ENCODE results near the gene PNPLA6.

The PNPLA6 gene

DNA sequence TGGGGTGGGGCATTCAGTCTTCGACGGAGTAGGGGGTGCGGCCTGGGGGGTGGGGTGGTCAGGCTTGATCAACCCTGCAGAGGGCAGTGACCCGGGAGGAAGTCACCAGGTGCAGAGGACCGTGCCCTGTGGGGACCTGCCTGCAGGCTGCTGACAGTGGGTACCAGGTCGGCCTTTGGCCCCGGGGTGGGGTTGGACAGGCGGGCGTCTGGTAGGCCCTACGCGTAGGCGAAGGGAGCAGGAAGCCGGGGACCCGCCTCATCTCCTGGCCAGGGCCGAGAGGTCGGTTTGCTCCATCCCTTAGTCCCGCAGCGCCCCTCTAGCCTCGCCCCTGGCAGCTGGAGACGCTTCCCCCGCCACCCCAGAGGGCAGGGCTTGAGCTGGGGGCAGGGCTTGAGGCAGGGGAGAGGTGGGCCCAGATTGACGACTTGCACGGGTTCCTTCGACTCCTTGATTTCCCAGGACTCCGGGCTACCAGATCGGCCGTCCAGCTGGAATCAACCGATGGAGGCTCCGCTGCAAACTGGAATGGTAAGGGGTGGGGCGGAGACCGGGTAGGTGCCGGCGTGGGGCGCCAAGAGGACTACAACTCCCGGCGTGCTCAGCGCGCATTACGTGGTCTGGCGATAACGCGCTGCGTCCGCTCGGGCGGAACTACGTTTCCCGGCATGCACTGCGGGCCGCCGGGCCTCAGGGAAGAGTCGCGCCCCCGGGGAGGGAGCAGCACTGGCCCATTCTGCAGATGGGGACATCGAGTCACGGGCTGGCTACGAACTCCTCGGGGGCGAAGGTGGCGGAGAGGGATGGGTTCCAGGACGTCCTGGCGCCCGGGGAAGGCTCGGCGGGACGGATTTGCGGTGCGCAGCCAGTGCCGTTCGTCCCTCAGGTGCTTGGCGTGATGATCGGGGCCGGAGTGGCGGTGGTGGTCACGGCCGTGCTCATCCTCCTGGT lies at the start of gene PNPLA6:
PNPLA6 (plus strand) TSS at position 671 of the 951 bp plus-strand sequence; CDS start at position 743, 72 bp downstream.
- peak within 1 kb of the TSS; percentile 94 for H3K4me3 ChIP-seq (ENCODE audit: low read length)
- H3K27me3 ChIP-seq (ENCODE audit: insufficient read depth, low read length): no peaks in the 10 kb centered on the region
- H3K9ac ChIP-seq (ENCODE audit: low read depth, low read length): peak within 1 kb of the TSS; percentile 79
- no peaks in the 10 kb centered on the region for H3K4me1 ChIP-seq (ENCODE audit: insufficient read depth, low read length)
- H3K27ac ChIP-seq (ENCODE audit: low read length): peak within 1 kb of the TSS; percentile 72
- H3K9me3 ChIP-seq (ENCODE audit: insufficient read depth, low read depth, low read length): no peaks in the 10 kb centered on the region
- peaks cover 27% of the 10 kb centered on the region for H3K36me3 ChIP-seq (ENCODE audit: insufficient read depth, low read depth, low read length)

- no peaks in the 10 kb centered on the region for H3K9me3 ChIP-seq (ENCODE audit: insufficient read depth, low read depth, low read length)
Observed at GRCh38 chr19:7486923-7487322, 48.6 kb upstream of the PNPLA6 start.

DNA sequence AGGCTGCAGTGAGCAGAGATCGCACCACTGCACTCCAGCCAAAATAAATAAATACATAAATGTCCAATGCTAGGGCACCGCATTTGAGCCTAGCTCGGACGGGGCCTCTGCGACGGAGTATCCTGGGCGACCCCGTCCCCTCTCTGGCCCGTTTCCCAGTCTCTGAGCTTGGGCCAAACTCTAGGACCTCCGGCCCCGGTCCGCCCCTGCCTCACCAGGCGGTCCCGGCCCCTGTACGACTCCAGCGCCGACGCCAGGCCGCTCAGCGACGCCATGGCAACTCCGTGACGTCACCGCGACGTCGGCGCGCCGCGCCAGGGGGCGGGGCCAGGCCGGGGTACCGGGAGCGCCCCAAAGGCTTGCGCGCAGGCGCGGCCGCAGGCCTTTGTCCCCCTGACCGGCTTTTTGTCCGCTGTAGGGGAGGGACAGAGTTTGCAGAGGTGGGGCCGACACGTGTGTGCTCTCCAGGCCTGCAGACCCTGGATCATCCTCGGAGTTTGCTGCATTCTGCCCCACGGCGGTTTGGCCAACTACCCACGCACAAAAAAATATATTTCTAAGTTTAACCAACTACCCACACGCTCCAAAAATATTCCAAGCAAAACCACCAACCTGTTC lies 46.7 kb upstream of the PNPLA6 start, which contains the start of gene PEX11G:
PEX11G (minus strand) TSS at position 300 of the 618 bp plus-strand sequence; CDS start at position 275, 25 bp downstream.
- Histone ChIP-seq H3K4me1 (ENCODE audit: insufficient read depth, low read length) (peaks cover 9% of the 10 kb centered on the region; the same call in 1 of the 2 replicates), H3K27me3 (ENCODE audit: insufficient read depth, low read length) (no peaks in the 10 kb centered on the region), H3K4me3 (ENCODE audit: low read length) (peak within 1 kb of the TSS; percentile 75), H3K36me3 (ENCODE audit: insufficient read depth, low read depth, low read length) (no peaks in the 10 kb centered on the region), H3K9ac (ENCODE audit: low read depth, low read length) (peak within 1 kb of the TSS; percentile 79; the same call in 1 of the 2 replicates), H3K27ac (ENCODE audit: low read length) (no peak within 1 kb of the TSS), H3K9me3 (ENCODE audit: insufficient read depth, low read depth, low read length) (no peaks in the 10 kb centered on the region)

More at GRCh38 chr19:7486923-7487322, 48.6 kb upstream of the PNPLA6 start:
- peaks cover 13% of the 10 kb centered on the region; the same call in 1 of the 2 replicates for H3K4me1 ChIP-seq (ENCODE audit: insufficient read depth, low read length)
- H3K27ac ChIP-seq (ENCODE audit: low read length): no peak overlapping the region
- H3K36me3 ChIP-seq (ENCODE audit: insufficient read depth, low read depth, low read length): no peaks in the 10 kb centered on the region
- no peak overlapping the region for H3K9ac ChIP-seq (ENCODE audit: low read depth, low read length)
- H3K27me3 ChIP-seq (ENCODE audit: insufficient read depth, low read length): no peaks in the 10 kb centered on the region
- H3K4me3 ChIP-seq (ENCODE audit: low read length): no peak overlapping the region

DNA sequence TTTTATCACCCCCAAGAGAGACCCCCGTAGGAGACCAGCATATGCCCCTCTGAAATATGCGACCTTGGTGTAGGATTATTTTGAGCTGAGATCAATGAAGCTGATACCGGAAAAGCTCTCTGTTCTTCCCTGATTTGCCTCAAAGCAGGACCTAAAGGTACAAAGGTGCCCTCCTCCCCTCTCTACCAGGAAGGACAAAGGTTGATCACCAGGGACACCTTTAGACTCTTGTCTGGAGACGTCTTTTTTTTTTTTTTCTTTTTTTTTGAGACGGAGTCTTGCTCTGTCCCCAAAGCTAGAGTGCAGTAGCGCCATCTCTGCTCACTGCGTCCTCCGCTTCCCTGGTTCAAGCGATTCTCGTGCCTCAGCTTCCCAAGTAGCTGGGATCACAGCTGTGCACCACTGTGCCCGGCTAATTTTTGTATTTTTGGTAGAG lies 45.9 kb upstream of the PNPLA6 start:
- Histone ChIP-seq H3K9me3 (ENCODE audit: insufficient read depth, low read depth, low read length) (no peaks in the 10 kb centered on the region), H3K27me3 (ENCODE audit: insufficient read depth, low read length) (no peaks in the 10 kb centered on the region), H3K9ac (ENCODE audit: low read depth, low read length) (peak overlapping the region; percentile 70; the same call in 1 of the 2 replicates), H3K27ac (ENCODE audit: low read length) (no peak overlapping the region), H3K36me3 (ENCODE audit: insufficient read depth, low read depth, low read length) (no peaks in the 10 kb centered on the region), H3K4me3 (ENCODE audit: low read length) (no peak overlapping the region), H3K4me1 (ENCODE audit: insufficient read depth, low read length) (peaks cover 9% of the 10 kb centered on the region; the same call in 1 of the 2 replicates)

GRCh38 chr19:7492142-7492541 lies 43.4 kb upstream of the PNPLA6 start:
- no peak overlapping the region for H3K9ac ChIP-seq (ENCODE audit: low read depth, low read length)

GRCh38 chr19:7492558-7492957 lies 43.0 kb upstream of the PNPLA6 start:
- Histone ChIP-seq H3K9me3 (ENCODE audit: insufficient read depth, low read depth, low read length) (no peaks in the 10 kb centered on the region), H3K27ac (ENCODE audit: low read length) (no peak overlapping the region), H3K9ac (ENCODE audit: low read depth, low read length) (no peak overlapping the region), H3K36me3 (ENCODE audit: insufficient read depth, low read depth, low read length) (no peaks in the 10 kb centered on the region), H3K4me3 (ENCODE audit: low read length) (no peak overlapping the region), H3K4me1 (ENCODE audit: insufficient read depth, low read length) (peaks cover 9% of the 10 kb centered on the region; the same call in 1 of the 2 replicates), H3K27me3 (ENCODE audit: insufficient read depth, low read length) (no peaks in the 10 kb centered on the region)

More at GRCh38 chr19:7492142-7492541, 43.4 kb upstream of the PNPLA6 start:
- Histone ChIP-seq H3K27ac (ENCODE audit: low read length) (no peak overlapping the region), H3K36me3 (ENCODE audit: insufficient read depth, low read depth, low read length) (no peaks in the 10 kb centered on the region), H3K4me3 (ENCODE audit: low read length) (no peak overlapping the region), H3K4me1 (ENCODE audit: insufficient read depth, low read length) (peaks cover 9% of the 10 kb centered on the region; the same call in 1 of the 2 replicates), H3K9me3 (ENCODE audit: insufficient read depth, low read depth, low read length) (no peaks in the 10 kb centered on the region), H3K27me3 (ENCODE audit: insufficient read depth, low read length) (no peaks in the 10 kb centered on the region)

- Histone ChIP-seq H3K4me3 (ENCODE audit: low read length) (no peak overlapping the region), H3K27me3 (ENCODE audit: insufficient read depth, low read length) (peaks cover 3% of the 10 kb centered on the region), H3K27ac (ENCODE audit: low read length) (no peak overlapping the region), H3K4me1 (ENCODE audit: insufficient read depth, low read length) (peaks cover 3% of the 10 kb centered on the region; the same call in 1 of the 2 replicates), H3K36me3 (ENCODE audit: insufficient read depth, low read depth, low read length) (no peaks in the 10 kb centered on the region), H3K9ac (ENCODE audit: low read depth, low read length) (no peak overlapping the region), H3K9me3 (ENCODE audit: insufficient read depth, low read depth, low read length) (no peaks in the 10 kb centered on the region)
Observed at GRCh38 chr19:7494416-7495098, 41.0 kb upstream of the PNPLA6 start.

DNA sequence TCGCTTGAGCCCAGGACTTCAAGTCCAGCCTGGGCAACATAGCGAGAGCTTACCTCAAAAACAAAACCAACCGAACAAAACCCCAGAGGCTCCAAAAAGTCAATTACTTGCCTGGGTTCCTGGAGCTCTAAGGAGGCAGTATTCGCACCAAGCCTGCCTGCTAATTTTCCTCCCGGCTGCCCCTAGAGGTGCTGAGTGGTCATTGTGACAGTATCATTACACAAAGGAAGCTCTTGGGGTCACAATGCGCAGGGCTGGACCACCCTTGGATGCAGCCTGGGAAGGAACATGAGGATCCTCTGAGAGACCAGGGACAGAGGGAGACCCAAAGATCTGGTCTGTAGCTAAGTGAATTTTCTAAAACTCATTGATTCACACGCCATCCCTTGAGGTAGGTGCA lies 38.2 kb upstream of the PNPLA6 start:
- Histone ChIP-seq H3K27me3 (ENCODE audit: insufficient read depth, low read length) (peaks cover 28% of the 10 kb centered on the region), H3K36me3 (ENCODE audit: insufficient read depth, low read depth, low read length) (no peaks in the 10 kb centered on the region), H3K4me3 (ENCODE audit: low read length) (no peak overlapping the region), H3K9ac (ENCODE audit: low read depth, low read length) (no peak overlapping the region), H3K4me1 (ENCODE audit: insufficient read depth, low read length) (no peaks in the 10 kb centered on the region), H3K9me3 (ENCODE audit: insufficient read depth, low read depth, low read length) (no peaks in the 10 kb centered on the region), H3K27ac (ENCODE audit: low read length) (no peak overlapping the region)

DNA sequence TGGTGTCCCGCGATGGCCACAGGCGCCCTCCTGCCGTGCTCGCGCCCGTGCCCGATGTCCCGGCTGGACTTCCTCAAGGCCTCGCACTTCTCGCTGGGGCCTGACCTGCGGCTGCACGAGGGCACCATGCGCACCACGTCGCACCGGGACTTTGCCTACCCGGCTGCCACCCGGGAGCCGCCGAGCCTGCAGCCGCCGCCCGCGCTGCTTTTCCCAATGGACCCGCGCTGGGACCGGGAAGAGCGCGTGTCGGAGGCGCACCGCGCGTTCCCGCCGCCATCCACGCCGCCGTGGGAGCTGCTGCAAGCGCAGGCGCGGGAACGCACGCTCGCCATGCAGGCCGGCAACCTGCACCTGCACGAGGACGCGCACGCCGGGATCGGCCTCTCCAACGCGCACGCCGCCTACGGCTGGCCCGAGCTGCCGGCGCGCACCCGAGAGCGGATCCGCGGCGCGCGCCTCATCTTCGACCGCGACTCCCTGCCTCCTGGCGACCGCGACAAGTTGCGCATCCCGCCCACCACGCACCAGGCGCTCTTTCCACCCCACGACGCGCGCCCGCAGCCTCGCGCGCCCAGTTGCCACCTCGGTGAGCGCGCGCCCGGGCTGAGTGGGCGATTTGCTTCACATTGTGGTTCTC lies 34.6 kb upstream of the PNPLA6 start:
- peaks cover 4% of the 10 kb centered on the region; the same call in 1 of the 2 replicates for H3K4me1 ChIP-seq (ENCODE audit: insufficient read depth, low read length)
- H3K9ac ChIP-seq (ENCODE audit: low read depth, low read length): no peak overlapping the region
- H3K36me3 ChIP-seq (ENCODE audit: insufficient read depth, low read depth, low read length): no peaks in the 10 kb centered on the region
- peaks cover 41% of the 10 kb centered on the region for H3K27me3 ChIP-seq (ENCODE audit: insufficient read depth, low read length)
- no peak overlapping the region for H3K27ac ChIP-seq (ENCODE audit: low read length)
- no peaks in the 10 kb centered on the region for H3K9me3 ChIP-seq (ENCODE audit: insufficient read depth, low read depth, low read length)
- peak overlapping the region; percentile 58; the same call in 1 of the 2 replicates for H3K4me3 ChIP-seq (ENCODE audit: low read length)

GRCh38 chr19:7502552-7502951 lies 33.0 kb upstream of the PNPLA6 start:
- Histone ChIP-seq H3K4me1 (ENCODE audit: insufficient read depth, low read length) (peaks cover 4% of the 10 kb centered on the region; the same call in 1 of the 2 replicates), H3K36me3 (ENCODE audit: insufficient read depth, low read depth, low read length) (no peaks in the 10 kb centered on the region), H3K27ac (ENCODE audit: low read length) (no peak overlapping the region), H3K27me3 (ENCODE audit: insufficient read depth, low read length) (peaks cover 41% of the 10 kb centered on the region), H3K9ac (ENCODE audit: low read depth, low read length) (no peak overlapping the region), H3K9me3 (ENCODE audit: insufficient read depth, low read depth, low read length) (no peaks in the 10 kb centered on the region), H3K4me3 (ENCODE audit: low read length) (no peak overlapping the region)

DNA sequence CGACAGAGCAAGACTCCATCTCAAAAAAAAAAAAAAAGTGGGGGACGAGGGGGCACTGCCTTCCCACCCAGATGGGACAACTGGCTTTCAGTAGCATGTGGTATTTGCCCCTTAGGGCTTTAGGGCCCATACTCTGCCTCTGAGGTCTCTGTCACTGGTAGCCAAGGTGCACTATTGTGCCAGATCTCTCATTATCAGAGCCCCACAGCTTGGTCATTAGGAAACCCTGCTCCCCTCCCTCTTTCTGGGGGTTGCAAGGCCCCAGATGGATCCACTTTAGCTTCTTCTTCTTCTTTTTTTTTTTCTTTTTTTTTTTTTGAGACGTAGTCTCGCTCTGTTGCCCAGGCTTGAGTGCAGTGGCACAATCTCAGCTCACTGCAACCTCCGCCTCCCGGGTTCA lies 30.8 kb upstream of the PNPLA6 start:
- H3K36me3 ChIP-seq (ENCODE audit: insufficient read depth, low read depth, low read length): no peaks in the 10 kb centered on the region
- H3K4me3 ChIP-seq (ENCODE audit: low read length): no peak overlapping the region
- H3K4me1 ChIP-seq (ENCODE audit: insufficient read depth, low read length): peaks cover 4% of the 10 kb centered on the region; the same call in 1 of the 2 replicates
- H3K9ac ChIP-seq (ENCODE audit: low read depth, low read length): no peak overlapping the region
- H3K9me3 ChIP-seq (ENCODE audit: insufficient read depth, low read depth, low read length): no peaks in the 10 kb centered on the region
- H3K27me3 ChIP-seq (ENCODE audit: insufficient read depth, low read length): peaks cover 37% of the 10 kb centered on the region
- no peak overlapping the region for H3K27ac ChIP-seq (ENCODE audit: low read length)
